ENCODE results near the gene TMEM225.

GRCh38 chr11:123880912-123881311 lies 4.6 kb downstream of the TMEM225 start:
- no peak for TF ChIP-seq CTCF (conservative IDR thresholded peaks at IDR 0.05 in 1 of 2, IDR thresholded peaks at IDR 0.05 in 1 of 2; ENCODE audit: low read depth in 1 of 2, low read length in 2 of 2)
- no peak for TF ChIP-seq EZH2 (IDR thresholded peaks at IDR 0.05; ENCODE audit: low read length, missing control alignments)

All from fibroblast of lung (primary cell).